SJCRH30 (cell line): ENCODE measurements around the gene UPK3A. TPM values are rescaled to one million over a fixed set of nuclear protein-coding genes. Genes with fewer than 3 reads are reported as not detected.
"Not testable (repeated sequence)": the region's sequence is repeated elsewhere in the genome, so short reads cannot be mapped to it uniquely, and the experiment has no call there.

ENCODE experiments used
- DNase-seq, 2 experiments: peaks; one replicate each; pipeline ENCODE4 v3.0.0-alpha.2; 2015 to 2020
- H3K27ac ChIP-seq: fragments of 250-450 bp; sonication (Bioruptor Pico); 2 replicates; pipeline ENCODE4 v1.5.1; 2020; ENCODE audit warnings: mild to moderate bottlenecking, moderate library complexity
- H3K27me3 ChIP-seq: fragments of 250-450 bp; sonication (Bioruptor Pico); 2 replicates; pipeline ENCODE4 v1.5.1; 2020; ENCODE audit warnings: mild to moderate bottlenecking, moderate library complexity
- H3K36me3 ChIP-seq: fragments of 250-450 bp; sonication (Bioruptor Pico); 2 replicates; pipeline ENCODE4 v1.5.1; 2020; ENCODE audit warnings: mild to moderate bottlenecking, moderate library complexity
- H3K4me1 ChIP-seq: fragments of 250-450 bp; sonication (Bioruptor Pico); 2 replicates; pipeline ENCODE4 v1.5.1; 2020; ENCODE audit warnings: mild to moderate bottlenecking, moderate library complexity
- H3K4me3 ChIP-seq: fragments of 250-450 bp; sonication (Bioruptor Pico); 2 replicates; pipeline ENCODE4 v1.5.1; 2020; ENCODE audit warnings: mild to moderate bottlenecking, moderate library complexity
- H3K9me3 ChIP-seq: fragments of 250-450 bp; sonication (Bioruptor Pico); replicated peaks from 2 replicates; pipeline ENCODE4 v1.5.1; 2020; ENCODE audit warnings: mild to moderate bottlenecking, moderate library complexity
- total RNA-seq: library from RNA; depleted of rRNA; stranded (reverse); fragments of >200 nt; shearing (Covaris generic); gene quantifications from 2 replicates; pipeline ENCODE4 v1.2.3, GENCODE V29; 2014

The UPK3A gene
- total RNA-seq, 1 experiment from 2014 or later: not detected

GRCh38 chr22:45286854-45287551 lies 2.3 kb downstream of the UPK3A start:
- no peaks in the 10 kb centered on the region for H3K36me3 ChIP-seq
- H3K4me3 ChIP-seq: no peak overlapping the region
- no peak overlapping the region for H3K27ac ChIP-seq
- no peaks in the 10 kb centered on the region for H3K4me1 ChIP-seq
- no peaks in the 10 kb centered on the region for H3K9me3 ChIP-seq
- DNase-seq: no peak
- H3K27me3 ChIP-seq: no peaks in the 10 kb centered on the region

GRCh38 chr22:45290410-45290936 lies 5.7 kb downstream of the UPK3A start:
- peak; percentile 32 to 43 for DNase-seq
- no peaks in the 10 kb centered on the region for H3K27me3 ChIP-seq

GRCh38 chr22:45291061-45291930 lies 6.5 kb downstream of the UPK3A start:
- no peak for DNase-seq
- Histone ChIP-seq H3K27ac (no peak overlapping the region), H3K36me3 (no peaks in the 10 kb centered on the region), H3K9me3 (no peaks in the 10 kb centered on the region), H3K27me3 (no peaks in the 10 kb centered on the region), H3K4me3 (no peak overlapping the region), H3K4me1 (no peaks in the 10 kb centered on the region)

More at GRCh38 chr22:45290410-45290936, 5.7 kb downstream of the UPK3A start:
- Histone ChIP-seq H3K4me3 (no peak overlapping the region), H3K4me1 (no peaks in the 10 kb centered on the region), H3K36me3 (no peaks in the 10 kb centered on the region), H3K27ac (no peak overlapping the region), H3K9me3 (no peaks in the 10 kb centered on the region)

- no peak overlapping the region for H3K27ac ChIP-seq
- H3K4me1 ChIP-seq: no peaks in the 10 kb centered on the region
- no peak overlapping the region for H3K4me3 ChIP-seq
- DNase-seq: no peak
- H3K9me3 ChIP-seq: no peaks in the 10 kb centered on the region
- no peaks in the 10 kb centered on the region for H3K27me3 ChIP-seq
- H3K36me3 ChIP-seq: no peaks in the 10 kb centered on the region
Measured at GRCh38 chr22:45291931-45292290, 7.2 kb downstream of the UPK3A start.

- Histone ChIP-seq H3K4me3 (no peak overlapping the region), H3K9me3 (no peaks in the 10 kb centered on the region), H3K4me1 (no peaks in the 10 kb centered on the region), H3K27ac (no peak overlapping the region), H3K27me3 (no peaks in the 10 kb centered on the region), H3K36me3 (no peaks in the 10 kb centered on the region)
- no peak for DNase-seq
Measured at GRCh38 chr22:45292731-45293442, 8.1 kb downstream of the UPK3A start.

GRCh38 chr22:45294030-45294429 lies 9.3 kb downstream of the UPK3A start:
- no peak for DNase-seq
- no peaks in the 10 kb centered on the region for H3K27me3 ChIP-seq
- no peak overlapping the region for H3K4me3 ChIP-seq
- H3K9me3 ChIP-seq: no peaks in the 10 kb centered on the region
- no peaks in the 10 kb centered on the region for H3K36me3 ChIP-seq
- H3K27ac ChIP-seq: no peak overlapping the region
- H3K4me1 ChIP-seq: no peaks in the 10 kb centered on the region

- H3K27me3 ChIP-seq, H3K27ac ChIP-seq, H3K4me1 ChIP-seq, H3K36me3 ChIP-seq, DNase-seq, H3K4me3 ChIP-seq, H3K9me3 ChIP-seq: not testable (repeated sequence)
Measured at GRCh38 chr22:45295004-45295403, 10.3 kb downstream of the UPK3A start.

GRCh38 chr22:45295492-45295891 lies 10.7 kb downstream of the UPK3A start:
- Histone ChIP-seq H3K4me3 (no peak overlapping the region), H3K36me3 (no peaks in the 10 kb centered on the region), H3K9me3 (no peaks in the 10 kb centered on the region), H3K27ac (no peak overlapping the region), H3K4me1 (no peaks in the 10 kb centered on the region), H3K27me3 (no peaks in the 10 kb centered on the region)
- DNase-seq: no peak

GRCh38 chr22:45296628-45297297 lies 12.0 kb downstream of the UPK3A start:
- DNase-seq: no peak
- no peaks in the 10 kb centered on the region for H3K4me1 ChIP-seq
- H3K9me3 ChIP-seq: no peaks in the 10 kb centered on the region
- H3K27me3 ChIP-seq: no peaks in the 10 kb centered on the region
- H3K36me3 ChIP-seq: no peaks in the 10 kb centered on the region
- H3K27ac ChIP-seq: no peak overlapping the region
- no peak overlapping the region for H3K4me3 ChIP-seq

GRCh38 chr22:45298934-45299505 lies 14.3 kb downstream of the UPK3A start:
- Histone ChIP-seq H3K27me3 (no peaks in the 10 kb centered on the region), H3K27ac (no peak overlapping the region), H3K4me3 (no peak overlapping the region), H3K4me1 (no peaks in the 10 kb centered on the region), H3K36me3 (no peaks in the 10 kb centered on the region), H3K9me3 (no peaks in the 10 kb centered on the region)
- no peak for DNase-seq

GRCh38 chr22:45302751-45303150 lies 18.0 kb downstream of the UPK3A start:
- no peaks in the 10 kb centered on the region for H3K36me3 ChIP-seq
- no peaks in the 10 kb centered on the region for H3K9me3 ChIP-seq
- no peak overlapping the region for H3K27ac ChIP-seq
- no peaks in the 10 kb centered on the region for H3K4me1 ChIP-seq
- H3K27me3 ChIP-seq: no peaks in the 10 kb centered on the region
- no peak for DNase-seq
- no peak overlapping the region for H3K4me3 ChIP-seq

- Histone ChIP-seq H3K4me3 (no peak overlapping the region), H3K4me1 (no peaks in the 10 kb centered on the region), H3K27ac (no peak overlapping the region), H3K36me3 (no peaks in the 10 kb centered on the region), H3K27me3 (no peaks in the 10 kb centered on the region), H3K9me3 (no peaks in the 10 kb centered on the region)
- DNase-seq: no peak
Measured at GRCh38 chr22:45303181-45303580, 18.4 kb downstream of the UPK3A start.

GRCh38 chr22:45304971-45305370 lies 20.2 kb downstream of the UPK3A start:
- Histone ChIP-seq H3K36me3 (no peaks in the 10 kb centered on the region), H3K27ac (no peak overlapping the region), H3K27me3 (no peaks in the 10 kb centered on the region), H3K9me3 (no peaks in the 10 kb centered on the region), H3K4me3 (no peak overlapping the region), H3K4me1 (peaks cover 2% of the 10 kb centered on the region; the same call in 1 of the 2 replicates)
- no peak for DNase-seq

GRCh38 chr22:45305456-45306075 lies 20.8 kb downstream of the UPK3A start:
- Histone ChIP-seq H3K9me3 (no peaks in the 10 kb centered on the region), H3K4me1 (peaks cover 2% of the 10 kb centered on the region; the same call in 1 of the 2 replicates), H3K27ac (no peak overlapping the region), H3K4me3 (no peak overlapping the region), H3K27me3 (no peaks in the 10 kb centered on the region), H3K36me3 (no peaks in the 10 kb centered on the region)
- DNase-seq: no peak
